ENCODE results near the gene EVC2. TPM values are rescaled to one million over a fixed set of nuclear protein-coding genes. Genes with fewer than 3 reads are reported as not detected.
"Not testable (repeated sequence)": the region's sequence is repeated elsewhere in the genome, so short reads cannot be mapped to it uniquely, and the experiment has no call there.

Gene EVC2
- total RNA-seq, 1 donor from 2014 or later: 7.4 TPM

- H3K4me1 Mint-ChIP-seq (ENCODE audit: unreplicated experiment): no peaks in the 10 kb centered on the region
- H3K27ac Mint-ChIP-seq (ENCODE audit: unreplicated experiment): no peak overlapping the region
- no peaks in the 10 kb centered on the region for H3K9me3 Mint-ChIP-seq (ENCODE audit: unreplicated experiment)
- no peak for DNase-seq (ENCODE audit: low spot score)
- H3K27me3 Mint-ChIP-seq (ENCODE audit: unreplicated experiment): peaks cover 4% of the 10 kb centered on the region
- TF ChIP-seq CTCF (IDR thresholded peaks at IDR 0.05; ENCODE audit: unreplicated experiment): no peak
- no peak overlapping the region for H3K4me3 Mint-ChIP-seq (ENCODE audit: unreplicated experiment)
- peaks cover 33% of the 10 kb centered on the region for H3K36me3 Mint-ChIP-seq (ENCODE audit: low read depth, unreplicated experiment)
Measured at GRCh38 chr4:5611750-5612149, 96.6 kb downstream of the EVC2 start.

- Mint-ChIP-seq H3K4me1 (ENCODE audit: unreplicated experiment) (no peaks in the 10 kb centered on the region), H3K36me3 (ENCODE audit: low read depth, unreplicated experiment) (peaks cover 16% of the 10 kb centered on the region), H3K4me3 (ENCODE audit: unreplicated experiment) (no peak overlapping the region), H3K9me3 (ENCODE audit: unreplicated experiment) (no peaks in the 10 kb centered on the region), H3K27ac (ENCODE audit: unreplicated experiment) (no peak overlapping the region), H3K27me3 (ENCODE audit: unreplicated experiment) (peaks cover 1% of the 10 kb centered on the region)
- TF ChIP-seq CTCF (IDR thresholded peaks at IDR 0.05; ENCODE audit: unreplicated experiment): no peak
- DNase-seq (ENCODE audit: low spot score): no peak
Measured at GRCh38 chr4:5609306-5610007, 98.9 kb downstream of the EVC2 start.

GRCh38 chr4:5593828-5594227, 114.5 kb downstream of the EVC2 start:
- H3K4me1 Mint-ChIP-seq (ENCODE audit: unreplicated experiment); DNase-seq (ENCODE audit: low spot score); H3K27ac Mint-ChIP-seq (ENCODE audit: unreplicated experiment); H3K9me3 Mint-ChIP-seq (ENCODE audit: unreplicated experiment); H3K27me3 Mint-ChIP-seq (ENCODE audit: unreplicated experiment): not testable (repeated sequence)
- Mint-ChIP-seq H3K4me3 (ENCODE audit: unreplicated experiment) (peak overlapping the region; percentile 42), H3K36me3 (ENCODE audit: low read depth, unreplicated experiment) (peaks cover 51% of the 10 kb centered on the region)

- DNase-seq (ENCODE audit: low spot score): no peak
- Mint-ChIP-seq H3K27ac (ENCODE audit: unreplicated experiment) (no peak overlapping the region), H3K36me3 (ENCODE audit: low read depth, unreplicated experiment) (peaks cover 62% of the 10 kb centered on the region)
Measured at GRCh38 chr4:5592272-5592671, 116.1 kb downstream of the EVC2 start.

GRCh38 chr4:5589495-5589894, 118.9 kb downstream of the EVC2 start:
- H3K27ac Mint-ChIP-seq (ENCODE audit: unreplicated experiment): no peak overlapping the region
- no peaks in the 10 kb centered on the region for H3K27me3 Mint-ChIP-seq (ENCODE audit: unreplicated experiment)
- DNase-seq (ENCODE audit: low spot score): no peak
- H3K4me3 Mint-ChIP-seq (ENCODE audit: unreplicated experiment): no peak overlapping the region
- no peak for TF ChIP-seq CTCF (IDR thresholded peaks at IDR 0.05; ENCODE audit: unreplicated experiment)
- H3K4me1 Mint-ChIP-seq (ENCODE audit: unreplicated experiment): no peaks in the 10 kb centered on the region
- H3K9me3 Mint-ChIP-seq (ENCODE audit: unreplicated experiment): peaks cover 12% of the 10 kb centered on the region
- H3K36me3 Mint-ChIP-seq (ENCODE audit: low read depth, unreplicated experiment): peaks cover 65% of the 10 kb centered on the region

More at GRCh38 chr4:5592272-5592671, 116.1 kb downstream of the EVC2 start:
- no peak overlapping the region for H3K4me3 Mint-ChIP-seq (ENCODE audit: unreplicated experiment)
- peaks cover 12% of the 10 kb centered on the region for H3K9me3 Mint-ChIP-seq (ENCODE audit: unreplicated experiment)
- H3K27me3 Mint-ChIP-seq (ENCODE audit: unreplicated experiment): no peaks in the 10 kb centered on the region
- no peaks in the 10 kb centered on the region for H3K4me1 Mint-ChIP-seq (ENCODE audit: unreplicated experiment)
- TF ChIP-seq CTCF (IDR thresholded peaks at IDR 0.05; ENCODE audit: unreplicated experiment): no peak

Measured in endothelial cell (in vitro differentiated cells).